HCT116 (cell line): ENCODE results near the gene MUC3A. TPM values are rescaled to one million over a fixed set of nuclear protein-coding genes. Genes with fewer than 3 reads are reported as not detected.

Experiments
- ATAC-seq: fragments of 200-7000 bp; cut with Tn5 transposase; 2 replicates; pipeline ENCODE4 v1.9.1; 2020; ENCODE audit warnings: mild to moderate bottlenecking, moderate library complexity
- BruUV-seq: library from RNA; stranded (reverse); fragments of 400-500 nt; replicated peaks from 2 replicates; lab custom pipeline; 2021; lab: Mats Ljungman, UMichigan
- CTCF ChIA-PET: fragments of 300-600 bp; sonication (Branson Sonifier 250); formaldehyde crosslinking; loops from one replicate; lab custom pipeline; 2021; ENCODE audit warnings: antibody characterized with exemption; lab: Charles Lee
- POLR2A ChIA-PET: fragments of 300-600, 350-600 bp; sonication (Branson Sonifier 250); formaldehyde crosslinking; loops from one replicate; lab custom pipeline; 2021; ENCODE audit warnings: antibody characterized with exemption; lab: Charles Lee
- RAD21 ChIA-PET, 2 experiments: fragments of 300-600 bp; sonication (Branson Sonifier 250); formaldehyde crosslinking; loops; one replicate each; lab custom pipeline; 2023; ENCODE audit warnings: low total read pairs in 2 of 2; ENCODE audit not compliant: uncharacterized antibody in 2 of 2, unreplicated experiment in 2 of 2, low non-redundant PET in 1 of 2; lab: Charles Lee
- DNase-seq: peaks from one replicate; pipeline ENCODE4 v3.0.0-alpha.2; 2010; ENCODE audit warnings: low read depth, low spot score
- H2AFZ ChIP-seq: fragments of 200-600 bp; shearing (Covaris generic), sonication (generic); 2 replicates; pipeline ENCODE4 v1.6.1; 2017; ENCODE audit warnings: low read depth, mixed run types, mixed read lengths, antibody characterized with exemption, low read length; ENCODE audit not compliant: poor library complexity, severe bottlenecking
- H3K27ac ChIP-seq: 2 replicates; pipeline ENCODE4 v1.5.1; 2012; ENCODE audit warnings: low read depth, low read length
- H3K27me3 ChIP-seq: fragments of 200-600 bp; sonication (generic); 2 replicates; pipeline ENCODE4 v1.6.1; 2016; ENCODE audit warnings: mixed run types, low read length, mixed read lengths; ENCODE audit not compliant: insufficient read depth
- H3K36me3 ChIP-seq, 2 experiments: fragments of 200-500 bp in 1 of 2; fragments of 200-600 bp in 1 of 2; sonication (Bioruptor generic) in 1 of 2; sonication (generic) in 1 of 2; 2 replicates each; pipeline versions ENCODE4 v1.5.1 to v1.6.1; 2014 to 2016; ENCODE audit warnings: low read length in 2 of 2, inconsistent platforms in 1 of 2, mixed read lengths in 1 of 2, mixed run types in 1 of 2; ENCODE audit not compliant: insufficient read depth in 2 of 2, control insufficient read depth in 1 of 2
- H3K4me1 ChIP-seq, 2 experiments: fragments of 200-600 bp in 1 of 2; sonication (generic) in 1 of 2; 2 replicates each; pipeline versions ENCODE4 v1.5.1 to v1.6.1; 2012 to 2017; ENCODE audit warnings: low read length in 2 of 2, inconsistent platforms in 1 of 2, mild to moderate bottlenecking in 1 of 2, mixed read lengths in 1 of 2, mixed run types in 1 of 2, moderate library complexity in 1 of 2; ENCODE audit not compliant: insufficient read depth in 2 of 2, control insufficient read depth in 1 of 2
- H3K4me2 ChIP-seq: fragments of 200-600 bp; sonication (generic); 2 replicates; pipeline ENCODE4 v1.6.1; 2017; ENCODE audit warnings: mixed run types, low read length, mixed read lengths
- H3K4me3 ChIP-seq, 2 experiments: fragments of 200-600 bp in 1 of 2; sonication (generic) in 1 of 2; replicated peaks in 1 of 2; 2 replicates each; pipeline ENCODE4 v1.5.1; 2011 to 2016; ENCODE audit warnings: low read length in 2 of 2, control low read depth in 1 of 2, low read depth in 1 of 2, mild to moderate bottlenecking in 1 of 2, mixed read lengths in 1 of 2, mixed run types in 1 of 2
- H3K79me2 ChIP-seq: fragments of 200-600 bp; sonication (generic); 2 replicates; pipeline ENCODE4 v1.6.1; 2017; ENCODE audit warnings: mild to moderate bottlenecking, mixed run types, low read length, moderate library complexity, mixed read lengths; ENCODE audit not compliant: insufficient read depth
- H3K9ac ChIP-seq: fragments of 200-600 bp; sonication (generic); 2 replicates; pipeline ENCODE4 v1.6.1; 2016; ENCODE audit warnings: low read length, mixed read lengths
- H3K9me2 ChIP-seq: fragments of 200-600 bp; sonication (generic), shearing (Covaris generic); 2 replicates; pipeline ENCODE4 v1.6.1; 2017; ENCODE audit warnings: mixed run types, mild to moderate bottlenecking, moderate library complexity; ENCODE audit not compliant: insufficient read depth
- H3K9me3 ChIP-seq, 2 experiments: fragments of 200-500 bp in 1 of 2; fragments of 200-600 bp in 1 of 2; sonication (Bioruptor generic) in 1 of 2; sonication (generic) in 1 of 2; 2 replicates each; pipeline ENCODE4 v1.6.1; 2014 to 2017; ENCODE audit warnings: low read length in 2 of 2, mixed read lengths in 2 of 2, inconsistent platforms in 1 of 2, low read depth in 1 of 2, mild to moderate bottlenecking in 1 of 2, mixed run types in 1 of 2, moderate library complexity in 1 of 2; ENCODE audit not compliant: control insufficient read depth in 1 of 2, insufficient read depth in 1 of 2
- H4K20me1 ChIP-seq: fragments of 200-600 bp; sonication (generic), shearing (Covaris generic); 2 replicates; pipeline ENCODE4 v1.6.1; 2017; ENCODE audit warnings: mixed run types, mild to moderate bottlenecking, moderate library complexity; ENCODE audit not compliant: insufficient read depth
- CTCF ChIP-seq, 3 experiments: fragments of 200-600 bp in 1 of 3; sonication (generic) in 1 of 3; IDR thresholded peaks in 2 of 3; conservative IDR thresholded peaks in 1 of 3; 2 replicates each; pipeline ENCODE4 v1.5.1; 2012 to 2017; ENCODE audit warnings: low read depth in 2 of 3, low read length in 2 of 3, antibody characterized with exemption in 1 of 3, borderline replicate concordance in 1 of 3, control low read depth in 1 of 3, mild to moderate bottlenecking in 1 of 3, mixed read lengths in 1 of 3, mixed run types in 1 of 3, moderate library complexity in 1 of 3; ENCODE audit not compliant: insufficient read depth in 1 of 3
- REST ChIP-seq: IDR thresholded peaks from 2 replicates; pipeline ENCODE4 v1.6.1; 2012; ENCODE audit warnings: low read depth
- intact Hi-C: fragments of 100-400 bp; cut with micrococcal nuclease; formaldehyde crosslinking; loops from 2 replicates; pipeline ENCODE4 v1.10.0; 2022
- total RNA-seq: library from RNA; stranded (reverse); gene quantifications from one replicate; pipeline ENCODE4 v1.2.1, GENCODE V29; 2021; ENCODE audit not compliant: unreplicated experiment

Gene MUC3A
- total RNA-seq, 1 experiment from 2014 or later = 30.8 TPM

- POLR2A ChIA-PET = no interaction called here
- H3K79me2 ChIP-seq = no peaks in the 10 kb centered on the region
- H3K27ac ChIP-seq = no peak overlapping the region
- H3K27me3 ChIP-seq = no peaks in the 10 kb centered on the region
- H3K9ac ChIP-seq = no peak overlapping the region
- H3K9me2 ChIP-seq = no peaks in the 10 kb centered on the region
- CTCF ChIA-PET = no interaction called here
- H3K4me1 ChIP-seq = peaks cover 0 to 11% of the 10 kb centered on the region in 2 experiments; a peak in 2 of 4 replicates
- no peak overlapping the region for H3K4me3 ChIP-seq
- no peaks in the 10 kb centered on the region for H3K9me3 ChIP-seq
- TF ChIP-seq REST (no peak), CTCF (IDR thresholded peaks at IDR 0.05 in 2 of 3, conservative IDR thresholded peaks at IDR 0.05 in 1 of 3; ENCODE audit: borderline replicate concordance in 1 of 3, insufficient read depth in 1 of 3, low read depth in 2 of 3, low read length in 2 of 3) (no peak)
- no peaks in the 10 kb centered on the region for H3K36me3 ChIP-seq
- H3K4me2 ChIP-seq = no peak overlapping the region
- no peak overlapping the region for H2AFZ ChIP-seq
- intact Hi-C loops = no loop called here
- BruUV-seq = no TSS peak
- ATAC-seq (no peak), DNase-seq (no peak)
- RAD21 ChIA-PET = no interaction called here
- no peaks in the 10 kb centered on the region for H4K20me1 ChIP-seq
Observed at GRCh38 chr7:100971111-100972001, 22.0 kb downstream of the MUC3A start.
